GM18951 (cell line): ENCODE data around the gene PHC2.

Experiments
- POLR2A ChIP-seq: IDR thresholded peaks from 4 replicates; pipeline ENCODE4 v1.6.1; 2011; ENCODE audit warnings: mild to moderate bottlenecking; ENCODE audit not compliant: insufficient read length, insufficient read depth; ENCODE audit errors: extremely low read depth
- in situ Hi-C: fragments of 300-500 bp; cut with MboI; formaldehyde crosslinking; loops from one replicate; pipeline ENCODE4 v1.12.0; 2022; ENCODE audit warnings: low sequenced_read_pairs, mixed read lengths, inconsistent platforms; ENCODE audit not compliant: unreplicated experiment

PHC2 gene

GRCh38 chr1:33464552-33464951, 33.7 kb upstream of the PHC2 start:
- in situ Hi-C loops = loop anchor here (10.0 kb wide), 1 partner anchor 170 kb away; no protein-coding TSS in a partner anchor
- TF ChIP-seq POLR2A = no peak

- TF ChIP-seq POLR2A = no peak
- in situ Hi-C loops = loop anchor here (10.0 kb wide), 1 partner anchor 168 kb away; no protein-coding TSS in a partner anchor
Observed at GRCh38 chr1:33462405-33463164, 31.7 kb upstream of the PHC2 start.

GRCh38 chr1:33460947-33461629, 30.2 kb upstream of the PHC2 start:
- in situ Hi-C loops = loop anchor here (10.0 kb wide), 1 partner anchor 166 kb away; no protein-coding TSS in a partner anchor
- TF ChIP-seq POLR2A = no peak

GRCh38 chr1:33460144-33460543, 29.2 kb upstream of the PHC2 start:
- no peak for TF ChIP-seq POLR2A
- in situ Hi-C loops = loop anchor here (10.0 kb wide), 1 partner anchor 165 kb away; no protein-coding TSS in a partner anchor

GRCh38 chr1:33459691-33460090, 28.8 kb upstream of the PHC2 start:
- in situ Hi-C loops = loop anchor here (10.0 kb wide), 1 partner anchor 165 kb away; no protein-coding TSS in a partner anchor
- TF ChIP-seq POLR2A = no peak

GRCh38 chr1:33456502-33456886, 25.6 kb upstream of the PHC2 start:
- no peak for TF ChIP-seq POLR2A
- in situ Hi-C loops = no loop called here

- no peak for TF ChIP-seq POLR2A
- in situ Hi-C loops = no loop called here
Observed at GRCh38 chr1:33455539-33456501, 24.9 kb upstream of the PHC2 start.

- in situ Hi-C loops = no loop called here
- TF ChIP-seq POLR2A = no peak
Observed at GRCh38 chr1:33454646-33455282, 23.9 kb upstream of the PHC2 start.

- no peak for TF ChIP-seq POLR2A
- in situ Hi-C loops = no loop called here
Observed at GRCh38 chr1:33446590-33446989, 15.7 kb upstream of the PHC2 start.

- TF ChIP-seq POLR2A = no peak
- in situ Hi-C loops = no loop called here
Observed at GRCh38 chr1:33445108-33445507, 14.2 kb upstream of the PHC2 start.

GRCh38 chr1:33443705-33444180, 12.8 kb upstream of the PHC2 start:
- in situ Hi-C loops = no loop called here
- TF ChIP-seq POLR2A = no peak

GRCh38 chr1:33443080-33443704, 12.3 kb upstream of the PHC2 start:
- no peak for TF ChIP-seq POLR2A
- in situ Hi-C loops = no loop called here
